IMR-90 (cell line): ENCODE data around the gene TRIM13. TPM values are rescaled to one million over a fixed set of nuclear protein-coding genes. Genes with fewer than 3 reads are reported as not detected.
A peak's percentile ranks its signal among the peaks of the same experiment; 100 is the strongest.

Source experiments
- ATAC-seq: fragments of 200-7000 bp; cut with Tn5 transposase; 2 replicates; pipeline ENCODE4 v1.9.1; 2020; ENCODE audit warnings: low read depth, mild to moderate bottlenecking, moderate library complexity
- BruUV-seq: library from RNA; stranded (reverse); fragments of 400-500 nt; replicated peaks from 2 replicates; lab custom pipeline; 2021; lab: Mats Ljungman, UMichigan
- CTCF ChIA-PET: fragments of 300-600 bp; formaldehyde crosslinking; extraction: SDS; loops from one replicate; lab custom pipeline; 2021; ENCODE audit warnings: antibody characterized with exemption; lab: Yijun Ruan, JAX
- POLR2A ChIA-PET: fragments of 300-600 bp; sonication (Branson Sonifier 250); formaldehyde crosslinking; loops from one replicate; lab custom pipeline; 2022; ENCODE audit warnings: antibody characterized with exemption; ENCODE audit not compliant: unreplicated experiment; lab: Charles Lee
- DNase-seq: peaks from one replicate; pipeline ENCODE4 v3.0.0; 2013
- H2AFZ ChIP-seq: replicated peaks from 2 replicates; pipeline ENCODE3; 2013; ENCODE audit warnings: low read length, mild to moderate bottlenecking; ENCODE audit not compliant: poor library complexity
- H2AK5ac ChIP-seq: 2 replicates; pipeline ENCODE4 v1.6.1; 2013; ENCODE audit warnings: low read depth, low read length, inconsistent platforms
- H2AK9ac ChIP-seq: replicated peaks from 2 replicates; pipeline ENCODE3; 2013; ENCODE audit warnings: mild to moderate bottlenecking, low read depth, low read length, moderate library complexity; ENCODE audit not compliant: poor library complexity
- H2BK120ac ChIP-seq: 2 replicates; pipeline ENCODE4 v1.6.1; 2013; ENCODE audit warnings: low read depth, low read length, inconsistent platforms
- H2BK15ac ChIP-seq: 3 replicates; pipeline ENCODE4 v1.6.1; 2013; ENCODE audit warnings: low read depth, low read length, inconsistent platforms
- H2BK20ac ChIP-seq: 2 replicates; pipeline ENCODE4 v1.6.1; 2013; ENCODE audit warnings: low read depth, mild to moderate bottlenecking, inconsistent platforms, low read length, moderate library complexity
- H2BK5ac ChIP-seq: 2 replicates; pipeline ENCODE4 v1.6.1; 2013; ENCODE audit warnings: mild to moderate bottlenecking, low read depth, low read length, inconsistent platforms; ENCODE audit not compliant: poor library complexity, severe bottlenecking
- H3K14ac ChIP-seq: replicated peaks from 2 replicates; pipeline ENCODE4 v1.6.1; 2013; ENCODE audit warnings: low read depth, low read length, inconsistent platforms
- H3K18ac ChIP-seq: 2 replicates; pipeline ENCODE4 v1.6.1; 2013; ENCODE audit warnings: low read depth, low read length, control low read depth
- H3K23ac ChIP-seq: 2 replicates; pipeline ENCODE4 v1.6.1; 2013; ENCODE audit warnings: low read depth, low read length, inconsistent platforms
- H3K27ac ChIP-seq: 2 replicates; pipeline ENCODE4 v1.5.1; 2013; ENCODE audit warnings: mild to moderate bottlenecking, control low read depth, low read length; ENCODE audit not compliant: insufficient read depth
- H3K27me3 ChIP-seq: 2 replicates; pipeline ENCODE4 v1.6.1; 2013; ENCODE audit warnings: low read length; ENCODE audit not compliant: control insufficient read depth, insufficient read depth
- H3K36me3 ChIP-seq: 2 replicates; pipeline ENCODE4 v1.6.1; 2013; ENCODE audit warnings: low read length, mixed read lengths; ENCODE audit not compliant: control insufficient read depth, insufficient read depth
- H3K4ac ChIP-seq: 2 replicates; pipeline ENCODE4 v1.6.1; 2013; ENCODE audit warnings: low read depth, low read length, inconsistent platforms
- H3K4me1 ChIP-seq: 2 replicates; pipeline ENCODE4 v1.6.1; 2013; ENCODE audit warnings: low read length, mixed read lengths; ENCODE audit not compliant: control insufficient read depth, insufficient read depth
- H3K4me2 ChIP-seq: 2 replicates; pipeline ENCODE4 v1.6.1; 2013; ENCODE audit warnings: low read depth, mild to moderate bottlenecking, control low read depth, low read length, moderate library complexity
- H3K4me3 ChIP-seq: 2 replicates; pipeline ENCODE4 v1.5.1; 2013; ENCODE audit warnings: low read depth, mild to moderate bottlenecking, control low read depth, low read length, moderate library complexity; ENCODE audit not compliant: insufficient read depth
- H3K56ac ChIP-seq: 2 replicates; pipeline ENCODE4 v1.6.1; 2013; ENCODE audit warnings: low read length, inconsistent platforms; ENCODE audit not compliant: insufficient read depth; ENCODE audit errors: extremely low read depth
- H3K79me1 ChIP-seq, 2 experiments: 2 replicates each; pipeline ENCODE4 v1.6.1; 2013; ENCODE audit warnings: low read length in 2 of 2, inconsistent platforms in 1 of 2, low read depth in 1 of 2
- H3K9ac ChIP-seq: 2 replicates; pipeline ENCODE4 v1.6.1; 2013; ENCODE audit warnings: low read depth, low read length, control low read depth
- H3K9me1 ChIP-seq: 2 replicates; pipeline ENCODE4 v1.6.1; 2013; ENCODE audit warnings: low read length, inconsistent platforms; ENCODE audit not compliant: insufficient read depth
- H3K9me3 ChIP-seq: 2 replicates; pipeline ENCODE4 v1.6.1; 2013; ENCODE audit warnings: low read length; ENCODE audit not compliant: control insufficient read depth, insufficient read depth
- H4K20me1 ChIP-seq: 2 replicates; pipeline ENCODE4 v1.6.1; 2013; ENCODE audit warnings: low read length, inconsistent platforms; ENCODE audit not compliant: insufficient read depth
- H4K5ac ChIP-seq: 2 replicates; pipeline ENCODE4 v1.6.1; 2013; ENCODE audit warnings: mild to moderate bottlenecking, low read depth, low read length, control low read depth
- H4K8ac ChIP-seq, 2 experiments: 2 replicates each; pipeline ENCODE4 v1.6.1; 2013; ENCODE audit warnings: low read depth in 2 of 2, low read length in 2 of 2, control low read depth in 1 of 2, inconsistent platforms in 1 of 2
- H4K91ac ChIP-seq: 2 replicates; pipeline ENCODE4 v1.6.1; 2013; ENCODE audit warnings: low read depth, low read length, inconsistent platforms; ENCODE audit not compliant: insufficient read depth
- BHLHE40 ChIP-seq: fragments of 150-350 bp; IDR thresholded peaks from 2 replicates; pipeline ENCODE4 v1.6.1; 2016; ENCODE audit warnings: mild to moderate bottlenecking, low read depth, low read length
- CEBPB ChIP-seq: IDR thresholded peaks from 2 replicates; pipeline ENCODE4 v1.6.1; 2012; ENCODE audit warnings: low read depth, low read length, improper control_type of control experiment
- CHD1 ChIP-seq: IDR thresholded peaks from 2 replicates; pipeline ENCODE4 v1.6.1; 2012; ENCODE audit warnings: low read depth, low read length, improper control_type of control experiment
- FOS ChIP-seq: fragments of 150-350 bp; IDR thresholded peaks from 2 replicates; pipeline ENCODE4 v1.6.1; 2016; ENCODE audit warnings: low read depth, low read length
- MAFK ChIP-seq: IDR thresholded peaks from 2 replicates; pipeline ENCODE4 v1.6.1; 2012; ENCODE audit warnings: low read depth, low read length, improper control_type of control experiment
- MAZ ChIP-seq: IDR thresholded peaks from 2 replicates; pipeline ENCODE4 v1.6.1; 2012; ENCODE audit warnings: low read depth, mild to moderate bottlenecking, low read length, improper control_type of control experiment, moderate library complexity, borderline replicate concordance
- MXI1 ChIP-seq: IDR thresholded peaks from 2 replicates; pipeline ENCODE4 v1.6.1; 2012; ENCODE audit warnings: low read depth, mild to moderate bottlenecking, low read length, moderate library complexity, borderline replicate concordance
- NFE2L2 ChIP-seq: fragments of 150-350 bp; IDR thresholded peaks from 2 replicates; pipeline ENCODE4 v1.6.1; 2016; ENCODE audit warnings: low read depth, mild to moderate bottlenecking, low read length
- POLR2A ChIP-seq: IDR thresholded peaks from 2 replicates; pipeline ENCODE4 v1.6.1; 2012; ENCODE audit warnings: mild to moderate bottlenecking, low read depth, low read length
- RAD21 ChIP-seq: IDR thresholded peaks from 2 replicates; pipeline ENCODE4 v1.6.1; 2012; ENCODE audit warnings: low read length, improper control_type of control experiment
- RCOR1 ChIP-seq: IDR thresholded peaks from 2 replicates; pipeline ENCODE4 v1.6.1; 2012; ENCODE audit warnings: mild to moderate bottlenecking, low read length, improper control_type of control experiment; ENCODE audit not compliant: insufficient replicate concordance
- RFX5 ChIP-seq: IDR thresholded peaks from 2 replicates; pipeline ENCODE4 v1.8.0; 2012; ENCODE audit warnings: low read depth, mild to moderate bottlenecking, low read length, moderate library complexity
- SMC3 ChIP-seq: fragments of 150-350 bp; IDR thresholded peaks from 2 replicates; pipeline ENCODE4 v1.6.1; 2016; ENCODE audit warnings: low read depth, mild to moderate bottlenecking, antibody characterized with exemption, low read length, moderate library complexity
- WGBS, 2 experiments: methylation state at CpG; one replicate each; pipeline versions ENCODE4 v1.1.5 to v1.1.7; 2013; ENCODE audit warnings: missing lambda C conversion rate in 2 of 2; ENCODE audit not compliant: insufficient read length in 1 of 2; ENCODE audit errors: extremely low coverage in 2 of 2; 5-methylcytosine and 5-hydroxymethylcytosine counted together
- dilution Hi-C: fragments of 300-500 bp; cut with HindIII; formaldehyde crosslinking; loops from one replicate; pipeline ENCODE4 v1.14.3; 2018; ENCODE audit warnings: low sequenced_read_pairs; ENCODE audit not compliant: unreplicated experiment
- in situ Hi-C: fragments of 300-500 bp; cut with MboI; formaldehyde crosslinking; loops from 3 replicates; pipeline ENCODE4 v1.14.3; 2019; ENCODE audit warnings: low sequenced_read_pairs, inconsistent platforms, mixed read lengths
- intact Hi-C: fragments of 100-400 bp; cut with micrococcal nuclease; formaldehyde crosslinking; loops from 2 replicates; pipeline ENCODE4 v1.10.0; 2022
- polyA plus RNA-seq, 3 experiments: library from polyadenylated mRNA; depleted of rRNA; stranded (reverse); fragments of >200 nt; gene quantifications; 2 replicates each; pipeline ENCODE4 v1.2.3, GENCODE V29; 2012; ENCODE audit warnings: low replicate concordance in 1 of 3
- total RNA-seq: library from RNA; depleted of rRNA; stranded (reverse); fragments of >200 nt; gene quantifications from 2 replicates; pipeline ENCODE4 v1.2.3, GENCODE V29; 2012
- TF ChIP-seq, protein P1 (sequence below): fragments of 150-350 bp; IDR thresholded peaks from 2 replicates; pipeline ENCODE4 v1.6.1; 2017; ENCODE audit warnings: mild to moderate bottlenecking, antibody characterized with exemption, low read length, low read depth
- TF ChIP-seq, protein P2 (sequence below): conservative IDR thresholded peaks from 2 replicates; pipeline ENCODE4 v1.5.1; 2012; ENCODE audit warnings: mild to moderate bottlenecking, low read depth, low read length, improper control_type of control experiment
- TF ChIP-seq, protein P3 (sequence below): fragments of 150-350 bp; IDR thresholded peaks from 2 replicates; pipeline ENCODE4 v1.6.1; 2016; ENCODE audit warnings: low read depth, mild to moderate bottlenecking, low read length, moderate library complexity, borderline replicate concordance

The TRIM13 gene
- total and polyA plus RNA-seq, 2 of the 4 experiments (the other 2 are of a cell fraction): 12.0 to 20.1 TPM

DNA sequence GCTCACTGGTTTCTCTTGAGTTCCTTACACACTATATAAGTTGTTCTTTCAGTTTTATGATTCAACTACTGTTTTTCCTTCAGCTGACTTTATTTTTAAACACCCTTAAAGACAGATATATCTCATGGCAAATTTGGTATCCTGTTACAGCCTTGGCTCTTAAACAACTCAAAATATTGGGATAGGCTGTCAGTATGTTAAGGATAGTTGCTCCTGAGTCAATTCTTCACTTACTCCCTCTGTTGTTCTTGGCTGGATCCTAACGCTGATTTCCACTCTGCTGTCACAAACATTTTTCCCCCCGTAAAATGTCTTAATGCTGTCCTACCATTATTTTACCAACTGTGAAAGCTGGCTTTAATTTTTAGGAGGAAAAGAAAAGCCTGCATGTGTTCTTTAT is 19.6 kb downstream of the TRIM13 start:
- peaks cover 26% of the 10 kb centered on the region for H3K36me3 ChIP-seq
- no peaks in the 10 kb centered on the region for H3K27me3 ChIP-seq
- H3K79me1 ChIP-seq: peaks cover 26 to 54% of the 10 kb centered on the region in 2 experiments
- no peak overlapping the region for H3K4ac ChIP-seq
- BruUV-seq: no TSS peak
- H2AK9ac ChIP-seq: no peak overlapping the region
- H3K18ac ChIP-seq: no peak overlapping the region
- no peak overlapping the region for H2BK15ac ChIP-seq
- peak overlapping the region; percentile 45 for H2BK5ac ChIP-seq
- in situ Hi-C loops: no loop called here
- no peak overlapping the region for H3K9ac ChIP-seq
- H3K23ac ChIP-seq: no peak overlapping the region
- H2AK5ac ChIP-seq: no peak overlapping the region
- no peak overlapping the region for H3K14ac ChIP-seq
- dilution Hi-C loops: no loop called here
- TF ChIP-seq MAFK: no peak
- TF ChIP-seq, protein P1, sequence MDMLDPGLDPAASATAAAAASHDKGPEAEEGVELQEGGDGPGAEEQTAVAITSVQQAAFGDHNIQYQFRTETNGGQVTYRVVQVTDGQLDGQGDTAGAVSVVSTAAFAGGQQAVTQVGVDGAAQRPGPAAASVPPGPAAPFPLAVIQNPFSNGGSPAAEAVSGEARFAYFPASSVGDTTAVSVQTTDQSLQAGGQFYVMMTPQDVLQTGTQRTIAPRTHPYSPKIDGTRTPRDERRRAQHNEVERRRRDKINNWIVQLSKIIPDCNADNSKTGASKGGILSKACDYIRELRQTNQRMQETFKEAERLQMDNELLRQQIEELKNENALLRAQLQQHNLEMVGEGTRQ: no peak
- TF ChIP-seq POLR2A: no peak
- TF ChIP-seq FOS: no peak
- no peak for TF ChIP-seq RFX5
- TF ChIP-seq, protein P2, sequence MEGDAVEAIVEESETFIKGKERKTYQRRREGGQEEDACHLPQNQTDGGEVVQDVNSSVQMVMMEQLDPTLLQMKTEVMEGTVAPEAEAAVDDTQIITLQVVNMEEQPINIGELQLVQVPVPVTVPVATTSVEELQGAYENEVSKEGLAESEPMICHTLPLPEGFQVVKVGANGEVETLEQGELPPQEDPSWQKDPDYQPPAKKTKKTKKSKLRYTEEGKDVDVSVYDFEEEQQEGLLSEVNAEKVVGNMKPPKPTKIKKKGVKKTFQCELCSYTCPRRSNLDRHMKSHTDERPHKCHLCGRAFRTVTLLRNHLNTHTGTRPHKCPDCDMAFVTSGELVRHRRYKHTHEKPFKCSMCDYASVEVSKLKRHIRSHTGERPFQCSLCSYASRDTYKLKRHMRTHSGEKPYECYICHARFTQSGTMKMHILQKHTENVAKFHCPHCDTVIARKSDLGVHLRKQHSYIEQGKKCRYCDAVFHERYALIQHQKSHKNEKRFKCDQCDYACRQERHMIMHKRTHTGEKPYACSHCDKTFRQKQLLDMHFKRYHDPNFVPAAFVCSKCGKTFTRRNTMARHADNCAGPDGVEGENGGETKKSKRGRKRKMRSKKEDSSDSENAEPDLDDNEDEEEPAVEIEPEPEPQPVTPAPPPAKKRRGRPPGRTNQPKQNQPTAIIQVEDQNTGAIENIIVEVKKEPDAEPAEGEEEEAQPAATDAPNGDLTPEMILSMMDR: no peak
- TF ChIP-seq MXI1: no peak
- no peak for TF ChIP-seq RCOR1
- no peak for TF ChIP-seq CEBPB
- no peak for TF ChIP-seq RAD21
- no peak for TF ChIP-seq SMC3
- no peak for TF ChIP-seq NFE2L2
- no peak for TF ChIP-seq CHD1
- no peak for TF ChIP-seq BHLHE40
- TF ChIP-seq, protein P3, sequence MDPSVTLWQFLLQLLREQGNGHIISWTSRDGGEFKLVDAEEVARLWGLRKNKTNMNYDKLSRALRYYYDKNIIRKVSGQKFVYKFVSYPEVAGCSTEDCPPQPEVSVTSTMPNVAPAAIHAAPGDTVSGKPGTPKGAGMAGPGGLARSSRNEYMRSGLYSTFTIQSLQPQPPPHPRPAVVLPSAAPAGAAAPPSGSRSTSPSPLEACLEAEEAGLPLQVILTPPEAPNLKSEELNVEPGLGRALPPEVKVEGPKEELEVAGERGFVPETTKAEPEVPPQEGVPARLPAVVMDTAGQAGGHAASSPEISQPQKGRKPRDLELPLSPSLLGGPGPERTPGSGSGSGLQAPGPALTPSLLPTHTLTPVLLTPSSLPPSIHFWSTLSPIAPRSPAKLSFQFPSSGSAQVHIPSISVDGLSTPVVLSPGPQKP: no peak
- TF ChIP-seq MAZ: no peak
- POLR2A ChIA-PET: interaction anchor here (0.6 kb wide), 1 partner anchor 100 kb away, joined by 4 read pairs; no protein-coding TSS in a partner anchor
- no peak overlapping the region for H2AFZ ChIP-seq
- ATAC-seq (peak; percentile 79), DNase-seq (peak; percentile 83)
- no peak overlapping the region for H4K5ac ChIP-seq
- H3K4me1 ChIP-seq: peaks cover 8% of the 10 kb centered on the region
- intact Hi-C loops: no loop called here
- CTCF ChIA-PET: interaction anchor here (0.7 kb wide), 1 partner anchor 406 kb away, joined by 4 read pairs; no protein-coding TSS in a partner anchor
- no peak overlapping the region for H3K4me3 ChIP-seq
- H3K9me3 ChIP-seq: no peaks in the 10 kb centered on the region
- no peak overlapping the region for H3K27ac ChIP-seq
- no peak overlapping the region for H3K56ac ChIP-seq
- 0 out of 2 replicates have a peak overlapping the region, but pooled peaks have one; percentile 6 for H3K4me2 ChIP-seq
- WGBS, 2 experiments: no CpG with 5 or more reads among the region's 2 CpGs
- H4K91ac ChIP-seq: no peak overlapping the region
- H2BK120ac ChIP-seq: no peak overlapping the region
- peaks cover 11% of the 10 kb centered on the region; the same call in 1 of the 2 replicates for H4K20me1 ChIP-seq
- peaks cover 3% of the 10 kb centered on the region for H3K9me1 ChIP-seq
- no peak overlapping the region for H4K8ac ChIP-seq
- no peak overlapping the region for H2BK20ac ChIP-seq
